ENCODE measurements around the gene FRMD4A.
"Not testable (repeated sequence)": the region's sequence is repeated elsewhere in the genome, so short reads cannot be mapped to it uniquely, and the experiment has no call there.

Gene FRMD4A

DNA sequence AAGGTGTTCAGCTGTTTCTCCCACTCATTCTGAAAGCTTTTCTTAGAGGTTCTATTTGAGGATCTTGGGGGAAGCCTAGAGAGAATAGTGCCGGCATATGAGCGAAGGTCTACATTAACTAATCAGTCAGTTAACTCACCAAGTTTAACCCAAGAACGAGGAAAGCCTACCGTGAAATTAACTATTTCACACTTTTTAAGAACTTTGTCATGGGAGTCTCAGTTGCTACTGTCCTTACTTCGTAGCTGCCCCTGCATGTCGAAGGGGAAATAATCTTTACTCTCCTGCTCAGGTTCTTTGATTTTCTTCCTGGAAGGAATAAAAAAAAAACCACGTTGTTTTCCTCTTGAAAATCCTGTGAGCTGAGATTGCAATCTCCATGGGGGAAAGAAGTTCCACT, 115.1 kb downstream of the FRMD4A start:
- Histone ChIP-seq H3K79me2 (ENCODE audit: insufficient read depth, low read length) (no peaks in the 10 kb centered on the region), H3K4me2 (ENCODE audit: insufficient read depth, low read length) (no peak overlapping the region)

GRCh38 chr10:14213703-14214102, 117.0 kb downstream of the FRMD4A start:
- not testable (repeated sequence) for H3K9ac ChIP-seq (ENCODE audit: low read depth, low read length); H3K27me3 ChIP-seq (ENCODE audit: insufficient read depth, low read length, poor library complexity); H3K36me3 ChIP-seq (ENCODE audit: insufficient read depth, low read length); ATAC-seq (ENCODE audit: insufficient read depth, low read depth); H3K4me1 ChIP-seq (ENCODE audit: insufficient read depth, low read length); H3K4me2 ChIP-seq (ENCODE audit: insufficient read depth, low read length); H3K79me2 ChIP-seq (ENCODE audit: insufficient read depth, low read length); H2AFZ ChIP-seq (ENCODE audit: low read depth, low read length); H3K27ac ChIP-seq (ENCODE audit: low read length); H3K9me3 ChIP-seq (ENCODE audit: insufficient read depth, low read length, severe bottlenecking); H3K4me3 ChIP-seq (ENCODE audit: low read depth in 1 of 2, low read length in 2 of 2); DNase-seq; H4K20me1 ChIP-seq (ENCODE audit: insufficient read depth, low read length)

More for the DNA sequence above, 115.1 kb downstream of the FRMD4A start:
- TF ChIP-seq EZH2 (IDR thresholded peaks at IDR 0.05; ENCODE audit: borderline replicate concordance, low read depth, low read length, severe bottlenecking) (no peak), CTCF (IDR thresholded peaks at IDR 0.05; ENCODE audit: borderline replicate concordance, extremely low read depth, low read length, poor library complexity, severe bottlenecking) (no peak)
- H2AFZ ChIP-seq (ENCODE audit: low read depth, low read length), result no peak overlapping the region
- ATAC-seq (ENCODE audit: insufficient read depth, low read depth) (no peak), DNase-seq (no peak)
- no peak overlapping the region for H3K4me3 ChIP-seq (ENCODE audit: low read depth in 1 of 2, low read length in 2 of 2)
- H3K4me1 ChIP-seq (ENCODE audit: insufficient read depth, low read length), result no peaks in the 10 kb centered on the region
- no peaks in the 10 kb centered on the region for H3K9me3 ChIP-seq (ENCODE audit: insufficient read depth, low read length, severe bottlenecking)
- no peaks in the 10 kb centered on the region for H3K36me3 ChIP-seq (ENCODE audit: insufficient read depth, low read length)
- H4K20me1 ChIP-seq (ENCODE audit: insufficient read depth, low read length), result no peaks in the 10 kb centered on the region
- no peak overlapping the region for H3K9ac ChIP-seq (ENCODE audit: low read depth, low read length)
- H3K27me3 ChIP-seq (ENCODE audit: insufficient read depth, low read length, poor library complexity), result peaks cover 3% of the 10 kb centered on the region
- no peak overlapping the region for H3K27ac ChIP-seq (ENCODE audit: low read length)

- Histone ChIP-seq H2AFZ (ENCODE audit: low read depth, low read length) (no peak overlapping the region), H3K4me3 (ENCODE audit: low read depth in 1 of 2, low read length in 2 of 2) (no peak overlapping the region), H3K27me3 (ENCODE audit: insufficient read depth, low read length, poor library complexity) (no peaks in the 10 kb centered on the region), H3K9me3 (ENCODE audit: insufficient read depth, low read length, severe bottlenecking) (no peaks in the 10 kb centered on the region), H3K9ac (ENCODE audit: low read depth, low read length) (no peak overlapping the region), H4K20me1 (ENCODE audit: insufficient read depth, low read length) (no peaks in the 10 kb centered on the region), H3K27ac (ENCODE audit: low read length) (no peak overlapping the region), H3K79me2 (ENCODE audit: insufficient read depth, low read length) (no peaks in the 10 kb centered on the region), H3K4me2 (ENCODE audit: insufficient read depth, low read length) (no peak overlapping the region), H3K36me3 (ENCODE audit: insufficient read depth, low read length) (no peaks in the 10 kb centered on the region), H3K4me1 (ENCODE audit: insufficient read depth, low read length) (no peaks in the 10 kb centered on the region)
- no peak for TF ChIP-seq CTCF (IDR thresholded peaks at IDR 0.05; ENCODE audit: borderline replicate concordance, extremely low read depth, low read length, poor library complexity, severe bottlenecking)
- DNase-seq, result no peak
- no peak for ATAC-seq (ENCODE audit: insufficient read depth, low read depth)
These were observed 119.1 kb downstream of the FRMD4A start for GRCh38 chr10:14211610-14212009.

DNA sequence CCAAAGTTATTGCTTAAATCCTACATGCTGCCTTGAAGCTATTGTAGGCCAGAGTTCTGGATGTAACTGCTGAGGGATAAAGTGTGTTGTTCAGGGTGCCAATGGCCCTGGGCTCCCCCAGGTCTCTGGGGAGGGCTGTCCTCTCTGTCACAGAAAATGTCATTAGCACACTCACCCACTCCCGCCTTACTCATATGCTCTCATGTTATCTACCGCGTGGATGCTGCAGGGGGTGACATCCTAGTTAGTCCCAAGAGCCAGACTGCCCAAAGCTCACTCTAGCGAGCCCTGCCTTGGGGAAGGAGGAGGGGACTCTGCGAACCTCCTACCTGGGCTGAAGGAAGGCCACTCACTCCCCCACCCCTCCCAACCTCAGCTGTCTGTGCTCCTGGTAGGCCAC, 122.5 kb downstream of the FRMD4A start:
- Histone ChIP-seq H3K4me1 (ENCODE audit: insufficient read depth, low read length) (no peaks in the 10 kb centered on the region), H3K9me3 (ENCODE audit: insufficient read depth, low read length, severe bottlenecking) (no peaks in the 10 kb centered on the region), H3K4me2 (ENCODE audit: insufficient read depth, low read length) (no peak overlapping the region)

More for the DNA sequence above, 122.5 kb downstream of the FRMD4A start:
- DNase-seq, result no peak
- Histone ChIP-seq H3K36me3 (ENCODE audit: insufficient read depth, low read length) (no peaks in the 10 kb centered on the region), H2AFZ (ENCODE audit: low read depth, low read length) (no peak overlapping the region), H3K27me3 (ENCODE audit: insufficient read depth, low read length, poor library complexity) (peaks cover 8% of the 10 kb centered on the region), H3K9ac (ENCODE audit: low read depth, low read length) (no peak overlapping the region), H3K79me2 (ENCODE audit: insufficient read depth, low read length) (no peaks in the 10 kb centered on the region), H3K27ac (ENCODE audit: low read length) (no peak overlapping the region), H4K20me1 (ENCODE audit: insufficient read depth, low read length) (no peaks in the 10 kb centered on the region), H3K4me3 (ENCODE audit: low read depth in 1 of 2, low read length in 2 of 2) (no peak overlapping the region)
- no peak for ATAC-seq (ENCODE audit: insufficient read depth, low read depth)
- TF ChIP-seq EZH2 (IDR thresholded peaks at IDR 0.05; ENCODE audit: borderline replicate concordance, low read depth, low read length, severe bottlenecking), result no peak
- TF ChIP-seq CTCF (IDR thresholded peaks at IDR 0.05; ENCODE audit: borderline replicate concordance, extremely low read depth, low read length, poor library complexity, severe bottlenecking), result no peak
